Neural cell (in vitro differentiated cells): ENCODE measurements around the gene PRXL2A. TPM values are rescaled to one million over a fixed set of nuclear protein-coding genes. Genes with fewer than 3 reads are reported as not detected.

Source experiments
- H2AFZ ChIP-seq: fragments of 200-600, 300-800 bp; sonication (generic), shearing (Covaris generic); 2 replicates; pipeline ENCODE4 v1.6.0; 2014; ENCODE audit warnings: low read depth, mild to moderate bottlenecking, antibody characterized with exemption, low read length, moderate library complexity
- H3F3A ChIP-seq: fragments of 200-600 bp; shearing (Covaris generic); 2 replicates; pipeline ENCODE4 v1.6.1; 2016; ENCODE audit warnings: mild to moderate bottlenecking, moderate library complexity, mixed read lengths, antibody characterized with exemption, low read length; ENCODE audit not compliant: insufficient read depth, poor library complexity, severe bottlenecking
- H3K27ac ChIP-seq: fragments of 200-600, 300-800 bp; sonication (generic), shearing (Covaris generic); 2 replicates; pipeline ENCODE4 v1.5.1; 2014; ENCODE audit warnings: mild to moderate bottlenecking, low read length, moderate library complexity
- H3K27me3 ChIP-seq: fragments of 300-800, 200-600 bp; sonication (generic), shearing (Covaris generic); 2 replicates; pipeline ENCODE4 v1.6.0; 2014; ENCODE audit warnings: mild to moderate bottlenecking, low read depth, low read length, moderate library complexity; ENCODE audit not compliant: insufficient read depth
- H3K36me3 ChIP-seq: fragments of 300-800, 200-600 bp; sonication (generic), shearing (Covaris generic); 2 replicates; pipeline ENCODE4 v1.5.1; 2014; ENCODE audit warnings: mild to moderate bottlenecking, antibody characterized with exemption, low read length, moderate library complexity; ENCODE audit not compliant: insufficient read depth
- H3K4me2 ChIP-seq: fragments of 300-800, 200-600 bp; sonication (generic), shearing (Covaris generic); 2 replicates; pipeline ENCODE4 v1.6.0; 2014; ENCODE audit warnings: mild to moderate bottlenecking, low read length
- H3K4me3 ChIP-seq: fragments of 300-800, 200-600 bp; sonication (generic), shearing (Covaris generic); 2 replicates; pipeline ENCODE4 v1.5.1; 2014; ENCODE audit warnings: mild to moderate bottlenecking, low read length, moderate library complexity
- H3K79me2 ChIP-seq: fragments of 200-600 bp; shearing (Covaris generic); replicated peaks from 2 replicates; pipeline ENCODE4 v1.6.0; 2014; ENCODE audit warnings: mild to moderate bottlenecking, low read length, moderate library complexity; ENCODE audit not compliant: insufficient read depth
- H3K9ac ChIP-seq: fragments of 300-800, 200-600 bp; sonication (generic), shearing (Covaris generic); 2 replicates; pipeline ENCODE4 v1.6.1; 2016; ENCODE audit warnings: mild to moderate bottlenecking, low read length, mixed read lengths
- H3K9me2 ChIP-seq: fragments of 200-600 bp; shearing (Covaris generic); 2 replicates; pipeline ENCODE4 v1.6.1; 2016; ENCODE audit warnings: mild to moderate bottlenecking, low read length, mixed read lengths; ENCODE audit not compliant: insufficient read depth
- H3K9me3 ChIP-seq: fragments of 200-600, 300-800 bp; sonication (generic), shearing (Covaris generic); 2 replicates; pipeline ENCODE4 v1.6.1; 2016; ENCODE audit warnings: mild to moderate bottlenecking, mixed run types, low read length, moderate library complexity, mixed read lengths
- H4K20me1 ChIP-seq: fragments of 200-600 bp; shearing (Covaris generic); 2 replicates; pipeline ENCODE4 v1.6.1; 2016; ENCODE audit warnings: mild to moderate bottlenecking, mixed run types; ENCODE audit not compliant: insufficient read depth
- CTCF ChIP-seq: fragments of 450-650 bp; IDR thresholded peaks from 2 replicates; pipeline ENCODE4 v1.5.1; 2014; ENCODE audit warnings: antibody characterized with exemption, mild to moderate bottlenecking, moderate library complexity; ENCODE audit not compliant: poor library complexity, severe bottlenecking
- EP300 ChIP-seq: fragments of 450-650 bp; conservative IDR thresholded peaks from 2 replicates; pipeline ENCODE4 v1.6.1; 2014; ENCODE audit warnings: antibody characterized with exemption, mild to moderate bottlenecking, moderate library complexity; ENCODE audit not compliant: poor library complexity, severe bottlenecking
- EZH2 ChIP-seq: fragments of 200-600, 300-800 bp; shearing (Covaris generic), sonication (generic); IDR thresholded peaks from 2 replicates; pipeline ENCODE4 v1.6.1; 2014; ENCODE audit warnings: antibody characterized with exemption, low read length, borderline replicate concordance, mild to moderate bottlenecking; ENCODE audit not compliant: insufficient read depth, poor library complexity, severe bottlenecking
- MXI1 ChIP-seq: fragments of 450-650 bp; conservative IDR thresholded peaks from 2 replicates; pipeline ENCODE4 v1.6.1; 2014; ENCODE audit warnings: antibody characterized with exemption, mild to moderate bottlenecking; ENCODE audit not compliant: poor library complexity, severe bottlenecking
- POLR2AphosphoS5 ChIP-seq: IDR thresholded peaks from 2 replicates; pipeline ENCODE4 v1.6.1; 2012
- RAD21 ChIP-seq: fragments of 450-650 bp; conservative IDR thresholded peaks from 2 replicates; pipeline ENCODE4 v1.6.1; 2014; ENCODE audit warnings: antibody characterized with exemption, mild to moderate bottlenecking, moderate library complexity
- REST ChIP-seq: IDR thresholded peaks from 2 replicates; pipeline ENCODE4 v1.6.1; 2012; ENCODE audit warnings: borderline replicate concordance
- SMC3 ChIP-seq: fragments of 450-650 bp; conservative IDR thresholded peaks from 2 replicates; pipeline ENCODE4 v1.6.1; 2014; ENCODE audit warnings: antibody characterized with exemption, mild to moderate bottlenecking, moderate library complexity; ENCODE audit not compliant: poor library complexity
- TAF1 ChIP-seq: IDR thresholded peaks from 2 replicates; pipeline ENCODE4 v1.6.1; 2012; ENCODE audit warnings: low read depth
- polyA plus RNA-seq: library from polyadenylated mRNA; depleted of rRNA; stranded (reverse); fragments of >200 nt; gene quantifications from 2 replicates; pipeline ENCODE4 v1.2.3, GENCODE V29; 2014

PRXL2A gene
- polyA plus RNA-seq, 1 donor from 2014 or later = 60.5 TPM

- Histone ChIP-seq H3K9me3 (no peaks in the 10 kb centered on the region), H2AFZ (no peak overlapping the region), H3K79me2 (peaks cover 77% of the 10 kb centered on the region), H3K36me3 (no peaks in the 10 kb centered on the region), H3K27me3 (no peaks in the 10 kb centered on the region), H3K9ac (no peak overlapping the region), H3K9me2 (no peaks in the 10 kb centered on the region), H4K20me1 (no peaks in the 10 kb centered on the region), H3K27ac (no peak overlapping the region), H3F3A (no peaks in the 10 kb centered on the region), H3K4me3 (no peak overlapping the region), H3K4me2 (no peak overlapping the region)
- TF ChIP-seq REST = no peak
- TF ChIP-seq EP300 = no peak
- TF ChIP-seq MXI1 = no peak
- no peak for TF ChIP-seq TAF1
- no peak for TF ChIP-seq SMC3
These were observed 50.3 kb downstream of the PRXL2A start for GRCh38 chr10:80458638-80459037.

GRCh38 chr10:80459047-80459865, 50.9 kb downstream of the PRXL2A start:
- Histone ChIP-seq H3K9ac (no peak overlapping the region), H3F3A (no peaks in the 10 kb centered on the region), H3K36me3 (no peaks in the 10 kb centered on the region), H3K27me3 (no peaks in the 10 kb centered on the region), H3K9me3 (no peaks in the 10 kb centered on the region), H3K27ac (no peak overlapping the region), H2AFZ (no peak overlapping the region), H3K9me2 (no peaks in the 10 kb centered on the region), H4K20me1 (no peaks in the 10 kb centered on the region), H3K4me2 (no peak overlapping the region), H3K4me3 (no peak overlapping the region), H3K79me2 (peaks cover 80% of the 10 kb centered on the region)
- no peak for TF ChIP-seq EP300
- no peak for TF ChIP-seq TAF1
- no peak for TF ChIP-seq MXI1
- TF ChIP-seq RAD21 = no peak
- TF ChIP-seq EZH2 = no peak
- TF ChIP-seq CTCF = no peak
- no peak for TF ChIP-seq POLR2AphosphoS5
- TF ChIP-seq SMC3 = no peak
- no peak for TF ChIP-seq REST
